ENCODE data around the gene ZNF101.

Gene ZNF101

DNA sequence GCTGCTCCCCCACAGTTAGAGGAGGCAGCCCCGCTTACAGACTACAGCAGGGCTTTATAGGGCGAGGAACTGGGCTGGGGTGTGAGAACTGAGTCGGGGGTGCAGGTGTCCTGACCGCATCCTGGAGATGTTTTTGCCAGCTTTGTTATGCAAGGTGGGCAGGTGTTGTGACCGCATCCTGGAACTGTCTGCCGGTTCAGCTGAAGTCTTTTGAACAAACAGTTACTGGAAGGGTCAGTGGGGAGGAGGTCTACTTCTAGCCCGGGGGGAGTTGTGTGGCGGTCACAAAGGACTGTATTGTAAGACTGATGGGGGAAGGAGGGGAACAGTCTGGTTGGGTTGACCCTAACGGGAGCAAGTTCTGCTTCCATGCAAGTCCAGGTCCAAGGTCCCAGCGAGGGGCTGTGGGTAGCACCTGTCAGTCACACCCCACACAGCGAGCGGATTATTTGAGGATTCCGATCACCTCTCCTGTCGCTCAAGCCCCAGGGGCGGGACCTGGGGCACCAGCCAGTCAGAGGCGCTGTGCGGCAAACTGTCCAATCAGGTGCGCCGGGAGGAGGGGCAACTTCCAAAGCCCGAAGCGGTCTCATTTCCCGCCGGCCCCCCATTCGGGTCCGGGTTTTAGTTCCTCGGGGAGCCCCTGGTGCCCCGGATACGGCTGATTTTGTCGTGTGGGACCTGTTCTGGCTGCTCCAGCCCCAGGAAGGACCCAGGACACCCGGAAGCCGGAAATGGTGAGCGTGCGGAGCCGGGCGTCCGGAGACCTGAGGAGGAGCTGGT is at the start of gene ZNF101:
ZNF101 (plus strand) TSS at position 610 of the 783 bp plus-strand sequence; CDS start at position 735, 125 bp downstream.
- DNase-seq = peak; percentile 49 to 96 (median 89)

GRCh38 chr19:19619181-19619848 is 49.3 kb upstream of the ZNF101 start:
- no peak for DNase-seq

GRCh38 chr19:19619849-19620210 is 48.8 kb upstream of the ZNF101 start:
- DNase-seq = no peak

- no peak for DNase-seq
These were observed 45.3 kb upstream of the ZNF101 start for GRCh38 chr19:19623383-19623782.

- DNase-seq = no peak
These were observed 44.5 kb upstream of the ZNF101 start for GRCh38 chr19:19624032-19624570.

GRCh38 chr19:19626516-19627472 is 41.8 kb upstream of the ZNF101 start:
- no peak for DNase-seq

DNA sequence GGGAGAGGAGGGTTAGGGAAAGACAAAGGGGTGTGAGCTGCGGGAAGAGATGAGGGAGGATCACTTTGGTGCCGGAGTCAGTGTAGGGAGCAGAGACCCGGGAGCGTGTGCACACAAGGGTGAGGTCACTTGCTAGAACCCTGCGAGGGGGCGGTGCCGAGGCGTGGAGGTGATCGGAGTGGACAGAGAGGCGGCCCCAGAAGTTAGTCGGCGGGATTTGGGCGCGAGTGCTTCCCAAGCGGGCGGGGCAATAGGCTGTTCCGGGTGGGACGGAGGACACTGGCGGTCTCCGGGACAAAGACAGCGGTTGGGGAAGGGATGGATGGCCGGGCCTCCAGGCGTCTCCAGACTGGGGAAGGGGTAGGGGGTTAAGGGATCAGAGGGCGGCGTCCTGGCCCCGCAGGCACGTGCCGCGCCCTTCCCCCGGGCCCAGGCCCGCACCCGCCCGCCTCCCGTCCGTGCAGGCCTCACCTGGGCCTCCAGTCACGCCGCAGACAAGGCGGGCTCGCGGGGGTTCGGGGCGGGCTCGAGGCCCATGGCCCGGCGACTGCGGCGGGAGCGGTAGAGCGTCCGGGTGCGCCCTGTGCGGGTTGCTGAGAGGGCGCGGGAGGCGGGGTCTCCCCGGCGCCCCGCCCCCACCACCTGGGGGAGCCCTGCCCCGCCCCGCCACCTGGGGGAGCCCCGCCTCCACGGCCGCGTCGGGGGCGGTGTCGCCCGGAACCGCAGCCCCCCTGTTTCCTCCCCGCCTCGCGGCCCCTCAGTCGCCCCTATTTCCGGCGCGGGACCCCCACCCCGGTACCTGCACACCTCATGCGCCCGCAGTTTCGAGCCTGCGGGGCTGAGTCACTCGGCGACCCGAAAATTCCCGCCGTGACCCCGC is 40.8 kb upstream of the ZNF101 start, which contains the start of gene LPAR2:
LPAR2 (minus strand) TSS at position 600 of the 880 bp plus-strand sequence. CDS start 945 bp downstream, outside the sequence.
- peak in 5 of 56 donors; percentile 8 to 83 (median 13) for DNase-seq

DNA sequence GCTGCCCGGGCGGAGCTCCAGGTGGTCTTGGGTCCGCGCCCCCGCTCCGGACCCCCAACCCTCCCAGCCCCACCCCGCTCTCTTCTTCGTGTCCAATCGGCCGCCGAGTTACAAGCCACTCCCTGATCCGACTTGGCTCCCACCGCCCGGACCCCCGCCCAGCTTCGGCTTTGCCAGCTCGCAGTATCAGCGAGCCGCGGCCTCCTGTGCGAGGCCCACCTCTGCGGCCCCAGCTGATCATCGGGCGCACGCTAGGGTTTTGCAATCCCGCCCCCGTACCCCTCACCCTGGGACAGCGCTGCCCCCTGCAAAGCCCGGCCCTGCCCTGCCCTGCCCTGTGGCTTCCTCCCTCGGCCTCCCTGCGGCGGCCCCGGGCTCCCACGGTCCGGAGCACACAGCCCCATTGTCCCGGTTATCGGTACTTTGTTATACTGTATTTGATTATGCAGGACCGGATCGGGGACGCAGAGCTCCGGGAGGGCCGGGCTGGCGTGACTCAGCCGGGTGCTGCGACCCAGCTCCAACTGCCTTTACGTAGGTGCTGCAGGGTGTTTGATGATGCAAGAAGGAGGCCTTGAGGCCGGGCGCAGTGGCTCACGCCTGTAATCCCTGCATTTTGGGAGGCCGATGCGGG is 40.0 kb upstream of the ZNF101 start:
- DNase-seq = peak in 3 of 56 donors; percentile 13 to 83 (median 25)

DNA sequence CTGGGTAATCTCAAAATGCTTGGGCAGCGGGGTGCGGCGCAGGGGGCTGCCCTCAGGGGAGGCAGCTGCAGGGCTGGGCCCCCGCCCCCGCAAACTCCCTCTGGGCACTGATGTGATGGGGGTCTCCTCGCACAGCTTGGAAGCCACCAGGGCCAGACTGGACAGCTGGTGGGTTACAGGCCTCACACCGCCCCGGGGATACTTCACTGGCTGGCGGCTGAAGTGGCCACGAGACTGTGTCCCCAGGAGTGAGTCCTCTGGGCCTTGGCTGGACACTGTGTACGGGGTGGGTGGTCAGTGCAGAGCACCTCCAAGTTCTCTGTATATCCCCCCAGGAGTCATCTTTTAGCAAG is 38.6 kb upstream of the ZNF101 start:
- DNase-seq = no peak

DNA sequence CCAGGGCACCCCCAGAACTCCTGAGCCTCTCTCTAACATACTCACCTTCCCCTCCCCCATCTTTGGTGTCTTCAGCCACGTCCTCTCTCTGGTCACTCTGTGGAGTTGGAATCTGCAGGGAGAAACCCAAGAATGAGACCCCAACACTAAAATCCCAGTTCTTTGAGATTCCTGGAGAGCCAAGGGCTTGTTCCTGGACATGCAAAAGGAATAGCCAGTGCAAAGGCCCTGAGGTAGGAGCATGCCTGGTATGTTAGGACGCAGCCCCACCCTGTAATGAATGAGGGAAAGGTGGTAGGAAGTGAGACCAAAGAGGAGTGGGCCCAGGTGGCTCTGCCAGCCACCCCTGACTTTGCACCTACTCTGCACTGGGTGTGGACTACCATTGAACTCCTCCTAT is 38.2 kb upstream of the ZNF101 start:
- no peak for DNase-seq

GRCh38 chr19:19631346-19631745 is 37.3 kb upstream of the ZNF101 start:
- DNase-seq = no peak

DNA sequence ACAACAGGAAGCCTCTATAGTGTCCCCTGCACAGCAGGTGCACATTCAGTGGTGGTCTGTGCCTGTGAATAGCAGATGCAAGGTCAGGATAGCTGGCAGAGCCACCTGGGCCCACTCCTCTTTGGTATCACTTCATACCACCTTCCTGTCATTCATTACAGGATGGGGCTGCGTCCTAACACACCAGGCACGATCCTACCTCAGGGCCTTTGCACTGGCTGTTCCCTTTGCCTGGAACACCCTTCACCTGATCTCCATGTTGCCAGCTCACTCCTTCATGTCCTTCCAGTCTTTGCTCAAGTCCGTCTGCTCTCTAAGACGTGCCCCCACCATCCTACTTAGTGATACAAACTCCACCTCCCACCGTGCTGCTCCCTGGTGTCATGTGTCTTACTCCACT is 36.0 kb upstream of the ZNF101 start:
- DNase-seq = no peak

- no peak for DNase-seq
These were observed 34.7 kb upstream of the ZNF101 start for GRCh38 chr19:19633711-19634515.

GRCh38 chr19:19634516-19635312 is 33.9 kb upstream of the ZNF101 start:
- DNase-seq = no peak

GRCh38 chr19:19635313-19635702 is 33.3 kb upstream of the ZNF101 start:
- DNase-seq = no peak

- no peak for DNase-seq
These were observed 32.0 kb upstream of the ZNF101 start for GRCh38 chr19:19636573-19637185.

DNA sequence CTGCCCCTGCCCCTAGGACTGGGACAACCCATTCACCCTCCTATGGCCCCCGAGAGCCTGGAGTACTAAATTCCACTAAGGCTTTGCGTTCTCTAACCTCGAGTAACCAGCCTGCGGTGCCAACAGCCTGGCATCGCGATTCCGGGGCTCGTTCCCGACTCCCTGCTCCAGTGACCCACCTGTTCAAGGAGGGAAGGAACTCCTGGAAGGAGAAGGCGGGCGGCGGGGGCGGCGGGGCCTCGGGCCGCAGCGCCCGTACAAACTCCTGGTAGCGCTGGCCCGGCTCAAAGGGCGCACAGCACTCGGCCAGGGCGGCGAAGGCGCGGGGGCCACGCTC is 31.5 kb upstream of the ZNF101 start:
- DNase-seq = no peak

Measured in nucleus accumbens (tissue), 56 donors.